CD4-positive, alpha-beta T cell treated with Interleukin-4 for 4 hours (primary cell): ENCODE measurements around the gene EIF1.
"Not testable (repeated sequence)": the region's sequence is repeated elsewhere in the genome, so short reads cannot be mapped to it uniquely, and the experiment has no call there.

Experiments
- DNase-seq: peaks from one replicate; pipeline ENCODE4 v3.0.0-alpha.2; 2020

The EIF1 gene

GRCh38 chr17:41679740-41680425 lies 8.8 kb upstream of the EIF1 start:
- no peak for DNase-seq

- DNase-seq = no peak
Observed at GRCh38 chr17:41680426-41681040, 8.2 kb upstream of the EIF1 start.

- DNase-seq = no peak
Observed at GRCh38 chr17:41681776-41682175, 6.9 kb upstream of the EIF1 start.

- DNase-seq = no peak
Observed at GRCh38 chr17:41682631-41683030, 6.1 kb upstream of the EIF1 start.

GRCh38 chr17:41683441-41684007 lies 5.2 kb upstream of the EIF1 start:
- DNase-seq = no peak

- DNase-seq = no peak
Observed at GRCh38 chr17:41684035-41684434, 4.7 kb upstream of the EIF1 start.

- not testable (repeated sequence) for DNase-seq
Observed at GRCh38 chr17:41685753-41686152, 2.9 kb upstream of the EIF1 start.

GRCh38 chr17:41686281-41686680 lies 2.4 kb upstream of the EIF1 start:
- DNase-seq = no peak

- DNase-seq = peak; percentile 76
Observed at GRCh38 chr17:41687828-41688640, 651 bp upstream of the EIF1 start.

- peak; percentile 70 for DNase-seq
Observed at GRCh38 chr17:41689497-41690299, 1.0 kb downstream of the EIF1 start.

GRCh38 chr17:41690497-41690896 lies 1.8 kb downstream of the EIF1 start:
- DNase-seq = no peak

GRCh38 chr17:41691031-41691777 lies 2.5 kb downstream of the EIF1 start:
- DNase-seq = no peak

- no peak for DNase-seq
Observed at GRCh38 chr17:41692722-41693521, 4.2 kb downstream of the EIF1 start.

- no peak for DNase-seq
Observed at GRCh38 chr17:41695134-41695661, 6.5 kb downstream of the EIF1 start.

GRCh38 chr17:41695954-41696757 lies 7.5 kb downstream of the EIF1 start:
- DNase-seq = peak; percentile 79

- DNase-seq = no peak
Observed at GRCh38 chr17:41697122-41697962, 8.7 kb downstream of the EIF1 start.

- DNase-seq = not testable (repeated sequence)
Observed at GRCh38 chr17:41700843-41701242, 12.2 kb downstream of the EIF1 start.

GRCh38 chr17:41702712-41703111 lies 14.0 kb downstream of the EIF1 start:
- no peak for DNase-seq
